GM12801 (cell line): ENCODE results near the gene TANGO2.

ENCODE experiments used
- TF ChIP-seq, protein P1 (sequence below): IDR thresholded peaks from one replicate; pipeline ENCODE4 v1.5.1; 2011; ENCODE audit warnings: control low read depth; ENCODE audit not compliant: insufficient read length; ENCODE audit errors: extremely low read depth

The TANGO2 gene

GRCh38 chr22:20037419-20037818 lies 16.5 kb downstream of the TANGO2 start:
- TF ChIP-seq, protein P1, sequence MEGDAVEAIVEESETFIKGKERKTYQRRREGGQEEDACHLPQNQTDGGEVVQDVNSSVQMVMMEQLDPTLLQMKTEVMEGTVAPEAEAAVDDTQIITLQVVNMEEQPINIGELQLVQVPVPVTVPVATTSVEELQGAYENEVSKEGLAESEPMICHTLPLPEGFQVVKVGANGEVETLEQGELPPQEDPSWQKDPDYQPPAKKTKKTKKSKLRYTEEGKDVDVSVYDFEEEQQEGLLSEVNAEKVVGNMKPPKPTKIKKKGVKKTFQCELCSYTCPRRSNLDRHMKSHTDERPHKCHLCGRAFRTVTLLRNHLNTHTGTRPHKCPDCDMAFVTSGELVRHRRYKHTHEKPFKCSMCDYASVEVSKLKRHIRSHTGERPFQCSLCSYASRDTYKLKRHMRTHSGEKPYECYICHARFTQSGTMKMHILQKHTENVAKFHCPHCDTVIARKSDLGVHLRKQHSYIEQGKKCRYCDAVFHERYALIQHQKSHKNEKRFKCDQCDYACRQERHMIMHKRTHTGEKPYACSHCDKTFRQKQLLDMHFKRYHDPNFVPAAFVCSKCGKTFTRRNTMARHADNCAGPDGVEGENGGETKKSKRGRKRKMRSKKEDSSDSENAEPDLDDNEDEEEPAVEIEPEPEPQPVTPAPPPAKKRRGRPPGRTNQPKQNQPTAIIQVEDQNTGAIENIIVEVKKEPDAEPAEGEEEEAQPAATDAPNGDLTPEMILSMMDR: no peak

DNA sequence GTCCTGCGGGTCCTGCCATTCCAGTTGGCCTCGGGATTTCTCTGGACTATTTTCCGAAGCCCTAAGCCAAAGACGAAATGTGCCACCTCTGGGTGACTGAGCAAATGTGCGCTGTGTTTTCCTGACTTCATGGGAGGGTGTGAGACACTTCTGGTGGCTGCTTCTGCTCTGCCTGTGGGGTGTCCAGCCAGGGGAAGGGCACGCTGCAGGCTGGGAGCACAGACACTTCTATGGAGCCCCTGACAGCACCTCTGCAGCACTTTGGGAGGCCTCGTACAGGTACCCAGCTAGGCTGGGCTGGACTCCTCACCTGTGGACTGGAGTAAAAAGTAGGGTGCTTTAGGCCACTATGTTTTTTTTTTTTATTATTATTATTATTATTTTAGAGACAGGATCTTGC lies 17.7 kb downstream of the TANGO2 start:
- TF ChIP-seq, protein P1: no peak

DNA sequence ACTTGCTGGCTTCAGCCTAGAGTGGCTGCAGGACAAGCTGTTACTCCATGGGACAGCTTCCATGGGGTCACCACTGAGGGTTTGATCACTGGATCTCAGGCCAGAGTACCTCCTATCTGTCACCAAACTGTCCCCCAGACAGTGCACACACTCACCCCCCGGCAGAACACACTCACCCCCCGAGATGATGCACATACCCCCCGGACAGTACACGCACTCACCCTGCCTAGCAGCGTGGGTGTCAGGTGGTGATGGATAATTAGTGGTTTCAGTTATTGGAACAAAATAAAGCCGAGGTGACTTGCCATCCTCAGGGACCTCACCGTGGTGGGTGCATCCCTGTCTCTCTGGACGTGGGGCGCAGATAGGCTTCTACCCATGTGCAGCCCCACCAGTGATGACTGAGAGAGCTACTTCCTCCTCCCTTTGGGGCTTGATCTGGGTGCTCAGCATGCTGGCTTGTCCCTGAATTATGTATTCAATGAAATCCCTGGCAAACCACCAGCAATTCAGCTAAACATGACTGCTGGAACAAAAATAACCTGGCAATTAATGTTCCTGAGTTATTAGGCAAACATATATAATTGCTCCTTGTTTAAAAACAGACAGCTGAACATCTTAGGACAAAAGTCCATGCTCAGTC lies 18.9 kb downstream of the TANGO2 start:
- TF ChIP-seq, protein P1: no peak

- TF ChIP-seq, protein P1: no peak
Observed at GRCh38 chr22:20040327-20041200, 19.7 kb downstream of the TANGO2 start.

- TF ChIP-seq, protein P1: no peak
Observed at GRCh38 chr22:20043057-20043996, 22.4 kb downstream of the TANGO2 start.

DNA sequence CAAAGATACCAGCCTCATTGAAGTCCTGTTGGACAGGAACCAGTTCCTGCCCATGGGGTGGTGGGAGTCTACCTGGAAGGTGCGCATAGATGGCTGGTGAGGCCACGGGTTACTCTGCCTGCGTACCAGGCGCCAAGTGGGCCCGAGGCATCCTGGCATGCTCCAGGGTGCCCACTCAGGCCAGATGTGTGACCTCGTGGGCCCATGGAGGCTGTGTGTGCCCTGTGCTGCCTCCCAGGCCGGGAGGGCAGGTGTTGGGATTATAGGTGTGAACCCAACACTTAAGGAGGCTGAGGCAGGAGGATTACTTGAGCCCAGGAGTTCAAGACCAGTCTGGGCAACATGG lies 23.1 kb downstream of the TANGO2 start:
- TF ChIP-seq, protein P1: no peak

DNA sequence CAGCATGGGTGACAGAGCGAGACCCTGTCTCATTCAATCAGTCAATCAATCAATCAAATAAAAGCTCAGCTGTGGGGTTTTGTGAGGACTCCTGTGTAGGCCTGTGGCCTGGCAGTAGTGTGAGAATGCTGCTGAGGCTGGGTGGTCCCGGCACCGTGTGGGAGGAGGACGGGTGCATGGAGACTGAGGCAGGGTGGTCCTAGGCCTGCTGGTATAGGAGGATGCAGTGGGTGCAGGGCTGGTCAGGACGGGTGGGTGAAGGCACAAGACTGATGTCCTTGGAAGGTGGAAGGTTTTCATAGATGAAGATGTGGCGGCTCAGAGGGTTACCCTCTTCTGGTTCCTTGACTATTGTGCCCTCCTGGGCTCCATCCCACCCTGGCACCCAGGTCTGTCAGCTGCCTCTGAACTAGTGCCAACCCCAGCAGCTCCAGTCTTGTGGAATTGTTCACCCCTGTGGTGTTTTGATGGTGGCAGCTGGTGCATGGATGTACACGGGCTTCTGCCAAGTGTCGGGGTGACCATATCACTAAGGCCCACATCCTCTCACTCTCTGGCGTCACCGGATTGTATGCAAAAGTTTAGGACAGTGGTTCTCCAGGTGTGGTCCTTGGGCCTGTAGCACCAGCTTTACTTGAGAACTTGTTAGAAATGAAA lies 23.7 kb downstream of the TANGO2 start:
- TF ChIP-seq, protein P1: no peak
